CD14-positive monocyte (primary cell): ENCODE measurements around the gene ZNHIT2. TPM values are rescaled to one million over a fixed set of nuclear protein-coding genes. Genes with fewer than 3 reads are reported as not detected.

Experiments
- DNase-seq, 3 donors: peaks; one replicate each; pipeline ENCODE4 v3.0.0-alpha.2; 2011 to 2022
- H2AFZ ChIP-seq: 2 replicates; pipeline ENCODE4 v1.6.0; 2012; ENCODE audit warnings: mild to moderate bottlenecking, low read depth, low read length, inconsistent platforms; ENCODE audit not compliant: insufficient read depth, poor library complexity, severe bottlenecking
- H3K27ac ChIP-seq, 2 donors: 1 replicate in 1 of 2; 2 replicates in 1 of 2; pipeline ENCODE4 v1.5.1; 2012 to 2013; ENCODE audit warnings: low read length in 2 of 2, control low read depth in 1 of 2, inconsistent platforms in 1 of 2, low read depth in 1 of 2, mild to moderate bottlenecking in 1 of 2
- H3K27me3 ChIP-seq, 2 donors: one replicate each; pipeline versions ENCODE4 v1.6.0 to v1.6.1; 2011 to 2013; ENCODE audit warnings: low read length in 2 of 2; ENCODE audit not compliant: control insufficient read depth in 2 of 2, insufficient read depth in 2 of 2
- H3K36me3 ChIP-seq, 2 donors: replicated peaks in 1 of 2; 1 replicate in 1 of 2; 2 replicates in 1 of 2; pipeline versions ENCODE4 v1.5.1 to v1.6.1; 2012 to 2013; ENCODE audit warnings: low read length in 2 of 2, control low read depth in 1 of 2, inconsistent platforms in 1 of 2, mild to moderate bottlenecking in 1 of 2; ENCODE audit not compliant: insufficient read depth in 2 of 2, control insufficient read depth in 1 of 2
- H3K4me1 ChIP-seq, 2 donors: 1 replicate in 1 of 2; 2 replicates in 1 of 2; pipeline versions ENCODE4 v1.5.1 to v1.6.1; 2012 to 2013; ENCODE audit warnings: low read length in 2 of 2, control low read depth in 1 of 2, inconsistent platforms in 1 of 2, mild to moderate bottlenecking in 1 of 2, moderate library complexity in 1 of 2; ENCODE audit not compliant: insufficient read depth in 2 of 2, control insufficient read depth in 1 of 2
- H3K4me2 ChIP-seq: replicated peaks from 2 replicates; pipeline ENCODE3; 2012; ENCODE audit warnings: low read length, moderate library complexity, mild to moderate bottlenecking; ENCODE audit not compliant: poor library complexity, severe bottlenecking; ENCODE audit errors: extremely low read depth
- H3K4me3 ChIP-seq, 3 experiments: fragments of 200-600 bp in 1 of 3; sonication (generic) in 1 of 3; replicated peaks in 1 of 3; 1 replicate in 2 of 3; 2 replicates in 1 of 3; pipeline ENCODE4 v1.5.1; 2011 to 2013; ENCODE audit warnings: low read length in 3 of 3, mild to moderate bottlenecking in 3 of 3, control low read depth in 2 of 3, low read depth in 2 of 3, inconsistent platforms in 1 of 3, moderate library complexity in 1 of 3
- H3K79me2 ChIP-seq: 2 replicates; pipeline ENCODE4 v1.6.0; 2012; ENCODE audit warnings: mild to moderate bottlenecking, control low read depth, inconsistent platforms, low read length, moderate library complexity; ENCODE audit not compliant: insufficient read depth
- H3K9ac ChIP-seq: 2 replicates; pipeline ENCODE4 v1.6.0; 2017; ENCODE audit warnings: low read length, mild to moderate bottlenecking; ENCODE audit not compliant: insufficient read depth, poor library complexity, severe bottlenecking
- H3K9me3 ChIP-seq, 2 donors: replicated peaks in 1 of 2; 1 replicate in 1 of 2; 2 replicates in 1 of 2; pipeline versions ENCODE4 v1.5.1 to v1.6.1; 2012 to 2013; ENCODE audit warnings: low read length in 2 of 2, control low read depth in 1 of 2; ENCODE audit not compliant: control insufficient read depth in 1 of 2, insufficient read depth in 1 of 2
- H4K20me1 ChIP-seq: 2 replicates; pipeline ENCODE4 v1.6.0; 2012; ENCODE audit warnings: mild to moderate bottlenecking, low read length, control low read depth, moderate library complexity; ENCODE audit not compliant: insufficient read depth
- H3K27ac Mint-ChIP-seq, 7 donors: one replicate each; pipeline ENCODE4 v1.8.0; 2020; ENCODE audit warnings: mild to moderate bottlenecking in 7 of 7, mixed read lengths in 7 of 7, moderate library complexity in 6 of 7, inconsistent platforms in 2 of 7
- H3K27me3 Mint-ChIP-seq, 3 donors: one replicate each; pipeline ENCODE4 v1.8.0; 2021 to 2022; ENCODE audit warnings: low read depth in 3 of 3, mild to moderate bottlenecking in 3 of 3, mixed read lengths in 3 of 3, moderate library complexity in 3 of 3, inconsistent platforms in 1 of 3
- H3K36me3 Mint-ChIP-seq, 2 donors: one replicate each; pipeline ENCODE4 v1.8.0; 2020; ENCODE audit warnings: mixed read lengths in 2 of 2, inconsistent platforms in 1 of 2, mild to moderate bottlenecking in 1 of 2
- H3K4me1 Mint-ChIP-seq: one replicate; pipeline ENCODE4 v1.8.0; 2020; ENCODE audit warnings: mild to moderate bottlenecking, mixed read lengths
- H3K4me3 Mint-ChIP-seq, 2 donors: one replicate each; pipeline ENCODE4 v1.8.0; 2020; ENCODE audit warnings: mild to moderate bottlenecking in 2 of 2, mixed read lengths in 2 of 2, moderate library complexity in 1 of 2
- H3K9me3 Mint-ChIP-seq, 7 donors: one replicate each; pipeline ENCODE4 v1.8.0; 2020 to 2022; ENCODE audit warnings: mixed read lengths in 7 of 7, mild to moderate bottlenecking in 6 of 7, moderate library complexity in 6 of 7, inconsistent platforms in 2 of 7
- CTCF ChIP-seq: fragments of 200-600 bp; IDR thresholded peaks from one replicate; pipeline ENCODE4 v1.8.0; 2022; ENCODE audit warnings: antibody characterized with exemption, mild to moderate bottlenecking
- WGBS: methylation state at CpG from one replicate; pipeline ENCODE4 v1.1.5; 2013; ENCODE audit warnings: missing lambda C conversion rate; ENCODE audit not compliant: insufficient coverage; 5-methylcytosine and 5-hydroxymethylcytosine counted together
- intact Hi-C, 2 donors: fragments of 100-400 bp; cut with micrococcal nuclease; formaldehyde crosslinking; loops; one replicate each; pipeline versions ENCODE4 v1.15.0 to v1.15.1; 2023
- polyA plus RNA-seq, 3 donors: library from polyadenylated mRNA; depleted of rRNA in 1 of 3; unstranded in 2 of 3; stranded (reverse) in 1 of 3; fragments of 300-500 nt in 2 of 3; fragments of >200 nt in 1 of 3; fragmentation: Illumina TruSeq in 2 of 3; gene quantifications; 1 replicate in 2 of 3; 2 replicates in 1 of 3; pipeline ENCODE4 v1.2.3, GENCODE V29; 2012 to 2021

The ZNHIT2 gene
- polyA plus RNA-seq, 3 donors = 2.1 to 9.4 (median 5.8) TPM

- peaks cover 24% of the 10 kb centered on the region for H3K4me1 Mint-ChIP-seq
- no peaks in the 10 kb centered on the region for H3K36me3 ChIP-seq
- H3K79me2 ChIP-seq = no peaks in the 10 kb centered on the region
- no peaks in the 10 kb centered on the region for H4K20me1 ChIP-seq
- H3K36me3 Mint-ChIP-seq = no peaks in the 10 kb centered on the region
- peaks cover 0 to 1% (median 0%) of the 10 kb centered on the region in 3 donors for H3K27me3 Mint-ChIP-seq
- no peaks in the 10 kb centered on the region for H3K9me3 ChIP-seq
- intact Hi-C loops = no loop called here
- no peaks in the 10 kb centered on the region for H3K27me3 ChIP-seq
- H3K9ac ChIP-seq = no peak overlapping the region
- H3K4me2 ChIP-seq = no peak overlapping the region
- 28% methylated on average over 2 of the region's 3 CpGs for WGBS
- H3K4me1 ChIP-seq = peaks cover 18 to 23% of the 10 kb centered on the region in 2 donors
- no peak overlapping the region for H3K27ac Mint-ChIP-seq
- peak overlapping the region; percentile 46 for H2AFZ ChIP-seq
- H3K9me3 Mint-ChIP-seq = no peaks in the 10 kb centered on the region
- no peak for DNase-seq
- H3K4me3 ChIP-seq = no peak overlapping the region
- no peak for TF ChIP-seq CTCF
- H3K4me3 Mint-ChIP-seq = no peak overlapping the region
- H3K27ac ChIP-seq = no peak overlapping the region
These were observed 39.8 kb upstream of the ZNHIT2 start for GRCh38 chr11:65157336-65157735.

- no peak for TF ChIP-seq CTCF
- no peak overlapping the region for H3K4me3 Mint-ChIP-seq
- peaks cover 29% of the 10 kb centered on the region for H3K4me1 Mint-ChIP-seq
- no peak overlapping the region for H3K4me3 ChIP-seq
- H3K36me3 ChIP-seq = no peaks in the 10 kb centered on the region
- DNase-seq = no peak
- intact Hi-C loops = no loop called here
- H3K4me2 ChIP-seq = no peak overlapping the region
- peaks cover 22 to 27% of the 10 kb centered on the region in 2 donors for H3K4me1 ChIP-seq
- H3K9me3 ChIP-seq = no peaks in the 10 kb centered on the region
- H2AFZ ChIP-seq = peak overlapping the region; percentile 46
- peak overlapping the region in 1 of 2 donors; percentile 2 for H3K27ac ChIP-seq
- H3K9me3 Mint-ChIP-seq = no peaks in the 10 kb centered on the region
- no peaks in the 10 kb centered on the region for H3K27me3 ChIP-seq
- no peaks in the 10 kb centered on the region for H3K36me3 Mint-ChIP-seq
- H3K27ac Mint-ChIP-seq = peak overlapping the region in 5 of 7 donors; percentile 16 to 69 (median 22)
- H3K9ac ChIP-seq = no peak overlapping the region
- H4K20me1 ChIP-seq = no peaks in the 10 kb centered on the region
- H3K27me3 Mint-ChIP-seq = peaks cover 0 to 1% (median 0%) of the 10 kb centered on the region in 3 donors
- no peaks in the 10 kb centered on the region for H3K79me2 ChIP-seq
- WGBS = 93% methylated on average over 3 of the region's 3 CpGs
These were observed 39.4 kb upstream of the ZNHIT2 start for GRCh38 chr11:65156926-65157325.
